HepG2 (cell line): ENCODE results near the gene IL6ST. TPM values are rescaled to one million over a fixed set of nuclear protein-coding genes. Genes with fewer than 3 reads are reported as not detected.

Experiments
- HHEX ChIP-seq: IDR thresholded peaks from 2 replicates; pipeline ENCODE4 v1.6.1; 2016; ENCODE audit warnings: control low read depth
- HNRNPK ChIP-seq: fragments of 200-400 bp; formaldehyde crosslinking; IDR thresholded peaks from 2 replicates; pipeline ENCODE4 v1.6.1; 2018; ENCODE audit warnings: low read length, low read depth, moderate library complexity, mild to moderate bottlenecking; ENCODE audit not compliant: poor library complexity, severe bottlenecking
- ISX ChIP-seq: sonication (generic); formaldehyde crosslinking; conservative IDR thresholded peaks from 2 replicates; pipeline ENCODE4 v1.5.0; 2020; ENCODE audit warnings: missing genetic modification reagents
- NAIF1 ChIP-seq: sonication (generic); formaldehyde crosslinking; IDR thresholded peaks from 2 replicates; pipeline ENCODE4 v1.5.0; 2020; ENCODE audit warnings: mild to moderate bottlenecking, missing genetic modification reagents, borderline replicate concordance
- REPIN1 ChIP-seq: sonication (generic); formaldehyde crosslinking; IDR thresholded peaks from 2 replicates; pipeline ENCODE4 v1.8.0; 2022; ENCODE audit warnings: missing genetic modification reagents, low read depth, mild to moderate bottlenecking, borderline replicate concordance
- SIN3A ChIP-seq: IDR thresholded peaks from 2 replicates; pipeline ENCODE4 v1.6.1; 2011; ENCODE audit warnings: low read depth, mild to moderate bottlenecking, control low read depth, low read length, borderline replicate concordance
- ZFY ChIP-seq: sonication (generic); formaldehyde crosslinking; IDR thresholded peaks from 2 replicates; pipeline ENCODE4 v1.4.0; 2020; ENCODE audit warnings: missing genetic modification reagents
- ZKSCAN1 ChIP-seq: fragments of 150-350 bp; IDR thresholded peaks from 2 replicates; pipeline ENCODE4 v1.6.1; 2014; ENCODE audit warnings: low read length
- ZNF615 ChIP-seq: sonication (generic); formaldehyde crosslinking; IDR thresholded peaks from 2 replicates; pipeline ENCODE4 v1.5.0; 2020; ENCODE audit warnings: mild to moderate bottlenecking, missing genetic modification reagents, borderline replicate concordance
- ZNF720 ChIP-seq: sonication (generic); formaldehyde crosslinking; IDR thresholded peaks from 2 replicates; pipeline ENCODE4 v1.4.0; 2020; ENCODE audit warnings: missing genetic modification reagents
- polyA plus RNA-seq, 8 experiments: library from polyadenylated mRNA; depleted of rRNA in 3 of 8; stranded (reverse) in 7 of 8; unstranded in 1 of 8; fragments of >200 nt; fragmentation: Illumina TruSeq in 4 of 8; extraction: Trizol in 4 of 8; gene quantifications; 2 replicates each; pipeline versions ENCODE4 v1.2.1 to v1.2.3, GENCODE V29; 2011 to 2016; ENCODE audit warnings: low read depth in 4 of 8, missing spikeins in 1 of 8, mixed read lengths in 1 of 8; ENCODE audit not compliant: insufficient read depth in 1 of 8
- total RNA-seq, 5 experiments: library from RNA; depleted of rRNA; stranded (reverse); fragments of >200 nt; fragmentation: Illumina TruSeq; extraction: Trizol; gene quantifications; 2 replicates each; pipeline ENCODE4 v1.2.3, GENCODE V29; 2016; ENCODE audit warnings: low read depth in 1 of 5
- TF ChIP-seq, protein P1 (sequence below): IDR thresholded peaks from 2 replicates; pipeline ENCODE4 v1.6.1; 2016; ENCODE audit warnings: missing genetic modification reagents, missing compliant biosample characterization
- TF ChIP-seq, protein P2 (sequence below): IDR thresholded peaks from 2 replicates; pipeline ENCODE4 v1.6.1; 2012; ENCODE audit warnings: inconsistent platforms
- TF ChIP-seq, protein P3 (sequence below): sonication (generic); formaldehyde crosslinking; IDR thresholded peaks from 2 replicates; pipeline ENCODE4 v1.8.0; 2022; ENCODE audit warnings: low read depth, missing genetic modification reagents
- TF ChIP-seq, protein P4 (sequence below), 2 experiments: sonication (generic) in 1 of 2; formaldehyde crosslinking in 1 of 2; IDR thresholded peaks; 2 replicates each; pipeline versions ENCODE4 v1.6.1 to v1.9.0; 2014 to 2022; ENCODE audit warnings: antibody characterized with exemption in 1 of 2, borderline replicate concordance in 1 of 2, inconsistent platforms in 1 of 2, low read depth in 1 of 2, missing genetic modification reagents in 1 of 2
- TF ChIP-seq, protein P5 (sequence below): sonication (generic); formaldehyde crosslinking; IDR thresholded peaks from 2 replicates; pipeline ENCODE4 v1.4.0; 2020; ENCODE audit warnings: missing genetic modification reagents

IL6ST gene
- total and polyA plus RNA-seq, 2 of the 13 experiments (the other 11 are each of a cell fraction or from before 2014, with no cell fraction given): 66.6 to 166 TPM

DNA sequence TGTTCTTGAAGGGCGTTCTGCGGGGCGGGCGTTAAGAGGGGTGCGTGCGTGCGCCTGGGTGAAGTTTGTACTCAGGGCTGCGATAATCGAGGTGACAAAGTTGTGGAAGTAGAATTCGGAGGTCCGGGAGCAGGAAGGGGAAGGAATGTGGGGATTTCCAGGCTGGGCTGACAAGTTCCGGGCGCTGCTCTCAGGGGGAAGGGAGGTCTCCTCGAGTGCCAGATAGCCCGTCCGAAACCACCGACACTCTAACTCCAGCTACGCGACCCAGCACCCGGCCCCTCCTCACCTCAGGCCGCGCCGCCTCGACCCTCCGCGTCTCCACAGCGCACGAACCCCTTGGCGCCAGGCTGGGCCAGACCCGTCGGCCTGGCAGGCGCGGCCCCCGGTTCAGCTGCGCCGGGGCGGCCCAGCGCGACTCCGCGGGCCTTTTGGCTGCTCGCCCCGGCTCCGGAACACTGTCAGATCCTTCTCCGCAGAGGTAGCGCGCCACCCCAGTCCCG lies at the start of gene IL6ST (continued):
- TF ChIP-seq REPIN1 (peak; percentile 72; the same call in 1 of the 2 replicates), SIN3A (peak; percentile 76; the same call in 1 of the 2 replicates), ZFY (peak; percentile 87), HHEX (CRISPR knock-in tag) (no peak), HNRNPK (peak; percentile 58), ZNF720 (CRISPR knock-in tag) (no peak), ZNF615 (no peak), NAIF1 (CRISPR knock-in tag) (no peak), ZKSCAN1 (no peak), ISX (CRISPR knock-in tag) (no peak)
- TF ChIP-seq, protein P1, sequence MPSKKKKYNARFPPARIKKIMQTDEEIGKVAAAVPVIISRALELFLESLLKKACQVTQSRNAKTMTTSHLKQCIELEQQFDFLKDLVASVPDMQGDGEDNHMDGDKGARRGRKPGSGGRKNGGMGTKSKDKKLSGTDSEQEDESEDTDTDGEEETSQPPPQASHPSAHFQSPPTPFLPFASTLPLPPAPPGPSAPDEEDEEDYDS: no peak
- TF ChIP-seq, protein P2, sequence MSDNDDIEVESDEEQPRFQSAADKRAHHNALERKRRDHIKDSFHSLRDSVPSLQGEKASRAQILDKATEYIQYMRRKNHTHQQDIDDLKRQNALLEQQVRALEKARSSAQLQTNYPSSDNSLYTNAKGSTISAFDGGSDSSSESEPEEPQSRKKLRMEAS: peak; percentile 59; the same call in 1 of the 2 replicates
- TF ChIP-seq, protein P3, sequence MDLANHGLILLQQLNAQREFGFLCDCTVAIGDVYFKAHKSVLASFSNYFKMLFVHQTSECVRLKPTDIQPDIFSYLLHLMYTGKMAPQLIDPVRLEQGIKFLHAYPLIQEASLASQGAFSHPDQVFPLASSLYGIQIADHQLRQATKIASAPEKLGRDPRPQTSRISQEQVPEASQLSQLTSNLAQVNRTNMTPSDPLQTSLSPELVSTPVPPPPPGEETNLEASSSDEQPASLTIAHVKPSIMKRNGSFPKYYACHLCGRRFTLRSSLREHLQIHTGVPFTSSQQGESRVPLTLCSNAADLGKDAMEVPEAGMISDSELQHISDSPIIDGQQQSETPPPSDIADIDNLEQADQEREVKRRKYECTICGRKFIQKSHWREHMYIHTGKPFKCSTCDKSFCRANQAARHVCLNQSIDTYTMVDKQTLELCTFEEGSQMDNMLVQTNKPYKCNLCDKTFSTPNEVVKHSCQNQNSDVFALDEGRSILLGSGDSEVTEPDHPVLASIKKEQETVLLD (CRISPR knock-in tag): no peak
- TF ChIP-seq, protein P4, sequence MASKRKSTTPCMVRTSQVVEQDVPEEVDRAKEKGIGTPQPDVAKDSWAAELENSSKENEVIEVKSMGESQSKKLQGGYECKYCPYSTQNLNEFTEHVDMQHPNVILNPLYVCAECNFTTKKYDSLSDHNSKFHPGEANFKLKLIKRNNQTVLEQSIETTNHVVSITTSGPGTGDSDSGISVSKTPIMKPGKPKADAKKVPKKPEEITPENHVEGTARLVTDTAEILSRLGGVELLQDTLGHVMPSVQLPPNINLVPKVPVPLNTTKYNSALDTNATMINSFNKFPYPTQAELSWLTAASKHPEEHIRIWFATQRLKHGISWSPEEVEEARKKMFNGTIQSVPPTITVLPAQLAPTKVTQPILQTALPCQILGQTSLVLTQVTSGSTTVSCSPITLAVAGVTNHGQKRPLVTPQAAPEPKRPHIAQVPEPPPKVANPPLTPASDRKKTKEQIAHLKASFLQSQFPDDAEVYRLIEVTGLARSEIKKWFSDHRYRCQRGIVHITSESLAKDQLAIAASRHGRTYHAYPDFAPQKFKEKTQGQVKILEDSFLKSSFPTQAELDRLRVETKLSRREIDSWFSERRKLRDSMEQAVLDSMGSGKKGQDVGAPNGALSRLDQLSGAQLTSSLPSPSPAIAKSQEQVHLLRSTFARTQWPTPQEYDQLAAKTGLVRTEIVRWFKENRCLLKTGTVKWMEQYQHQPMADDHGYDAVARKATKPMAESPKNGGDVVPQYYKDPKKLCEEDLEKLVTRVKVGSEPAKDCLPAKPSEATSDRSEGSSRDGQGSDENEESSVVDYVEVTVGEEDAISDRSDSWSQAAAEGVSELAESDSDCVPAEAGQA (IDR thresholded peaks at IDR 0.05; ENCODE audit: low read depth): no peak
- TF ChIP-seq, protein P4 (CRISPR knock-in tag; IDR thresholded peaks at IDR 0.05; ENCODE audit: borderline replicate concordance): peak; percentile 25; the same call in 1 of the 2 replicates
- TF ChIP-seq, protein P5, sequence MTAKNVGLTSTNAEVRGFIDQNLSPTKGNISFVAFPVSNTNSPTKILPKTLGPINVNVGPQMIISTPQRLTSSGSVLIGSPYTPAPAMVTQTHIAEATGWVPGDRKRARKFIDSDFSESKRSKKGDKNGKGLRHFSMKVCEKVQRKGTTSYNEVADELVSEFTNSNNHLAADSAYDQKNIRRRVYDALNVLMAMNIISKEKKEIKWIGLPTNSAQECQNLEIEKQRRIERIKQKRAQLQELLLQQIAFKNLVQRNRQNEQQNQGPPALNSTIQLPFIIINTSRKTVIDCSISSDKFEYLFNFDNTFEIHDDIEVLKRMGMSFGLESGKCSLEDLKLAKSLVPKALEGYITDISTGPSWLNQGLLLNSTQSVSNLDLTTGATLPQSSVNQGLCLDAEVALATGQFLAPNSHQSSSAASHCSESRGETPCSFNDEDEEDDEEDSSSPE: no peak
